Esophagus mucosa (tissue), 1 donor: Measurements from ENCODE around the gene STIM1. TPM values are rescaled to one million over a fixed set of nuclear protein-coding genes. Genes with fewer than 3 reads are reported as not detected.
"Not testable (repeated sequence)": the region's sequence is repeated elsewhere in the genome, so short reads cannot be mapped to it uniquely, and the experiment has no call there.

Experiments
- ATAC-seq: fragments of 200-7000 bp; cut with Tn5 transposase; one replicate; pipeline ENCODE4 v1.9.1; 2020
- total RNA-seq: library from RNA; stranded (reverse); gene quantifications from one replicate; pipeline ENCODE4 v1.2.4, GENCODE V29; 2023
- donor health status: DM: yes; HTN: yes; CAD: no.

STIM1 gene
- total RNA-seq, 1 donor from 2014 or later, result 85.1 TPM

GRCh38 chr11:3885855-3886254 is 30.4 kb downstream of the STIM1 start:
- no peak for ATAC-seq

- no peak for ATAC-seq
These were observed 31.5 kb downstream of the STIM1 start for GRCh38 chr11:3886985-3887384.

- no peak for ATAC-seq
These were observed 33.4 kb downstream of the STIM1 start for GRCh38 chr11:3888876-3889275.

- ATAC-seq, result no peak
These were observed 34.5 kb downstream of the STIM1 start for GRCh38 chr11:3890014-3890413.

GRCh38 chr11:3890806-3891205 is 35.3 kb downstream of the STIM1 start:
- ATAC-seq, result no peak

GRCh38 chr11:3891751-3892150 is 36.3 kb downstream of the STIM1 start:
- no peak for ATAC-seq

GRCh38 chr11:3892156-3892555 is 36.7 kb downstream of the STIM1 start:
- ATAC-seq, result no peak

GRCh38 chr11:3893311-3893710 is 37.8 kb downstream of the STIM1 start:
- no peak for ATAC-seq

- peak; percentile 85 for ATAC-seq
These were observed 38.8 kb downstream of the STIM1 start for GRCh38 chr11:3894128-3894731.

GRCh38 chr11:3896644-3897043 is 41.2 kb downstream of the STIM1 start:
- ATAC-seq, result no peak

- not testable (repeated sequence) for ATAC-seq
These were observed 44.8 kb downstream of the STIM1 start for GRCh38 chr11:3900230-3900629.

- ATAC-seq, result no peak
These were observed 46.0 kb downstream of the STIM1 start for GRCh38 chr11:3901249-3902025.

- no peak for ATAC-seq
These were observed 47.0 kb downstream of the STIM1 start for GRCh38 chr11:3902441-3902840.

- ATAC-seq, result no peak
These were observed 47.9 kb downstream of the STIM1 start for GRCh38 chr11:3903207-3903896.

GRCh38 chr11:3904228-3904627 is 48.8 kb downstream of the STIM1 start:
- ATAC-seq, result peak; percentile 74

GRCh38 chr11:3905080-3905953 is 49.9 kb downstream of the STIM1 start:
- peak; percentile 91 for ATAC-seq

- ATAC-seq, result no peak
These were observed 50.7 kb downstream of the STIM1 start for GRCh38 chr11:3906166-3906565.

- peak; percentile 61 for ATAC-seq
These were observed 52.1 kb downstream of the STIM1 start for GRCh38 chr11:3907590-3907989.

- no peak for ATAC-seq
These were observed 54.4 kb downstream of the STIM1 start for GRCh38 chr11:3909901-3910300.

GRCh38 chr11:3911908-3912505 is 56.5 kb downstream of the STIM1 start:
- ATAC-seq, result no peak

GRCh38 chr11:3913921-3914320 is 58.5 kb downstream of the STIM1 start:
- ATAC-seq, result no peak

- no peak for ATAC-seq
These were observed 59.3 kb downstream of the STIM1 start for GRCh38 chr11:3914805-3915204.
